ENCODE measurements around the gene ZNF318. TPM values are rescaled to one million over a fixed set of nuclear protein-coding genes. Genes with fewer than 3 reads are reported as not detected.

ZNF318 gene
- total and polyA plus RNA-seq, 2 donors (not counting 3 experiments of a cell fraction or from before 2014, with no cell fraction given) = 7.1 to 13.6 TPM

DNA sequence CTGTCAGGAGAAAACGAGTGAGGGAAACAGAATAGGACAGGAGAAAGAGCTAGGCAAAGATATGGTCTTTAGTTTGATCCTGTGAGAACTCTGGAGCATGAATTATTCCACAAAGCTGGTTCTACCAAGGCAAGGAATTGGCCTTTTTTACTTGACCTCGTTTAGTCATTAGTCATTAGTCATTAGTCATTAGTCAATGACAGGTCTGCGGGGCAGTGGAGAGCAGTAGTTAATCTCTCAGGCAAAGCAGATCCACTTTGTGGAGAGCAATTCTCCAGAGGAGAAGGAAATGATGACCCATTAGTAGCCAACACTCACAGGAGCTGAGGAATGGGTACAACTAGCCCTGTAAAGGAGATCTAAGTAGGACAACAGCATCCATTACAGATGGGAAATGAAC is 35.9 kb upstream of the ZNF318 start:
- DNase-seq (ENCODE audit: low read depth, low spot score) = no peak
- ChIA-PET CTCF (interaction anchor here (1.1 kb wide), 1 partner anchor 12 kb away, joined by 3 read pairs; no protein-coding TSS in a partner anchor), POLR2A (no interaction called here)
- H3K4me2 ChIP-seq (ENCODE audit: insufficient read depth, low read length) = no peak overlapping the region
- no peak overlapping the region for H2AFZ ChIP-seq (ENCODE audit: low read depth, low read length)
- FAIRE-seq = no peak
- intact Hi-C loops (cut with micrococcal nuclease) (no loop called here), dilution Hi-C loops (cut with MboI; ENCODE audit: extremely low pct_ligation_motif_present, low sequenced_read_pairs) (no loop called here)
- TF ChIP-seq JUN (IDR thresholded peaks at IDR 0.05; ENCODE audit: borderline replicate concordance, insufficient read depth, insufficient read length, low read depth) = no peak
- peak; percentile 41 for TF ChIP-seq FOS (IDR thresholded peaks at IDR 0.05; ENCODE audit: borderline replicate concordance, insufficient read depth, low read length)
- no TSS peak for BruUV-seq (replicated peaks)
- no peaks in the 10 kb centered on the region for H4K20me1 ChIP-seq (replicated peaks; ENCODE audit: control insufficient read depth, extremely low read depth, insufficient read depth, low read length)
- no peaks in the 10 kb centered on the region for H3K36me3 ChIP-seq (ENCODE audit: control insufficient read depth in 2 of 2, extremely low read depth in 1 of 2, insufficient read depth in 2 of 2, low read length in 2 of 2)
- no peaks in the 10 kb centered on the region for H3K4me1 ChIP-seq (ENCODE audit: control insufficient read depth, extremely low read depth, insufficient read depth, low read length)
- H3K27me3 ChIP-seq (ENCODE audit: control insufficient read depth in 2 of 2, insufficient read depth in 2 of 2, low read length in 2 of 2) = peaks cover 7 to 12% of the 10 kb centered on the region in 2 experiments
- no peak overlapping the region for H3K27ac ChIP-seq (ENCODE audit: insufficient read depth, low read depth, low read length)
- no peaks in the 10 kb centered on the region for H3K9me1 ChIP-seq (replicated peaks; ENCODE audit: control insufficient read depth, extremely low read depth, insufficient read depth, low read length)
- H3K79me2 ChIP-seq (ENCODE audit: control insufficient read depth, insufficient read depth, low read length) = no peaks in the 10 kb centered on the region
- H3K9ac ChIP-seq (replicated peaks; ENCODE audit: extremely low read depth, insufficient read depth, low read length) = no peak overlapping the region
- no peak overlapping the region for H3K4me3 ChIP-seq (replicated peaks in 1 of 3; ENCODE audit: insufficient read depth in 1 of 3, low read depth in 1 of 3, low read length in 3 of 3)
- no peaks in the 10 kb centered on the region for H3K9me3 ChIP-seq (replicated peaks; ENCODE audit: control insufficient read depth, insufficient read depth, low read length)

DNA sequence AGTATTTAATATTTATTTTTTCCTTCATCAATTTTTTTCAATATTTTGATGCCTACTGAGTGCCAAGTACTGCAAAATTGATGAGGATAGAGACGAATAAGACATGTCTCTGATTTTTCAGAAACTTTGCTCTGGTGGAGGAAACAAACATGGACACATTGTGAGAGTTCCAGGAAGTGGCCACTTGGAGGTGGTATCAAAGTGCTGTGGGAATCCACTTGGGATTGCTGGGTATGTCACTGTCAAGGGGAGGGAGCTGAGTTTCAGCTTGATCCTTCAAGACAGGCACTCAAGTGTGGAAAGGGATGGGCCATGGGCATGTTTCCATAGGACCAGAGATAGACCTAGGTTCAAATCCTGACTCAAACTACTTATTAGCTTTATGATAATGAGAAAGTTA is 33.4 kb upstream of the ZNF318 start:
- intact Hi-C loops (cut with micrococcal nuclease) = no loop called here
- Histone ChIP-seq H2AFZ (ENCODE audit: low read depth, low read length) (no peak overlapping the region), H3K9ac (replicated peaks; ENCODE audit: extremely low read depth, insufficient read depth, low read length) (no peak overlapping the region), H3K4me1 (ENCODE audit: control insufficient read depth, extremely low read depth, insufficient read depth, low read length) (no peaks in the 10 kb centered on the region), H3K27ac (ENCODE audit: insufficient read depth, low read depth, low read length) (no peak overlapping the region), H3K36me3 (ENCODE audit: control insufficient read depth in 2 of 2, extremely low read depth in 1 of 2, insufficient read depth in 2 of 2, low read length in 2 of 2) (no peaks in the 10 kb centered on the region), H3K9me1 (replicated peaks; ENCODE audit: control insufficient read depth, extremely low read depth, insufficient read depth, low read length) (no peaks in the 10 kb centered on the region), H3K27me3 (ENCODE audit: control insufficient read depth in 2 of 2, insufficient read depth in 2 of 2, low read length in 2 of 2) (peaks cover 9% of the 10 kb centered on the region in 2 experiments), H4K20me1 (replicated peaks; ENCODE audit: control insufficient read depth, extremely low read depth, insufficient read depth, low read length) (no peaks in the 10 kb centered on the region), H3K4me2 (ENCODE audit: insufficient read depth, low read length) (no peak overlapping the region), H3K79me2 (ENCODE audit: control insufficient read depth, insufficient read depth, low read length) (no peaks in the 10 kb centered on the region), H3K4me3 (replicated peaks in 1 of 3; ENCODE audit: insufficient read depth in 1 of 3, low read depth in 1 of 3, low read length in 3 of 3) (no peak overlapping the region), H3K9me3 (replicated peaks; ENCODE audit: control insufficient read depth, insufficient read depth, low read length) (no peaks in the 10 kb centered on the region)
- no TSS peak for BruUV-seq (replicated peaks)
- TF ChIP-seq POLR2A (IDR thresholded peaks at IDR 0.05; ENCODE audit: low read depth, low read length) (no peak), JUN (IDR thresholded peaks at IDR 0.05; ENCODE audit: borderline replicate concordance, insufficient read depth, insufficient read length, low read depth) (no peak), FOS (IDR thresholded peaks at IDR 0.05; ENCODE audit: borderline replicate concordance, insufficient read depth, low read length) (no peak), GATA2 (IDR thresholded peaks at IDR 0.05; ENCODE audit: insufficient read depth, insufficient read length, low read depth, low read length) (no peak)
- TF ChIP-seq, protein P1, sequence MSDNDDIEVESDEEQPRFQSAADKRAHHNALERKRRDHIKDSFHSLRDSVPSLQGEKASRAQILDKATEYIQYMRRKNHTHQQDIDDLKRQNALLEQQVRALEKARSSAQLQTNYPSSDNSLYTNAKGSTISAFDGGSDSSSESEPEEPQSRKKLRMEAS (IDR thresholded peaks at IDR 0.05; ENCODE audit: insufficient read depth, insufficient read length) = no peak
- FAIRE-seq (no peak), DNase-seq (ENCODE audit: low read depth, low spot score) (no peak)
- POLR2A ChIA-PET = no interaction called here
- CTCF ChIA-PET = interaction anchor here (0.9 to 1.9 kb wide), 2 partner anchors 9 to 34 kb away, joined by 4 read pairs; no protein-coding TSS in a partner anchor
- dilution Hi-C loops (cut with MboI; ENCODE audit: extremely low pct_ligation_motif_present, low sequenced_read_pairs) = no loop called here
